ENCODE measurements around the gene RGCC. TPM values are rescaled to one million over a fixed set of nuclear protein-coding genes. Genes with fewer than 3 reads are reported as not detected.

RGCC gene
- total RNA-seq: 35.2 and 188 TPM in 2 replicates

DNA sequence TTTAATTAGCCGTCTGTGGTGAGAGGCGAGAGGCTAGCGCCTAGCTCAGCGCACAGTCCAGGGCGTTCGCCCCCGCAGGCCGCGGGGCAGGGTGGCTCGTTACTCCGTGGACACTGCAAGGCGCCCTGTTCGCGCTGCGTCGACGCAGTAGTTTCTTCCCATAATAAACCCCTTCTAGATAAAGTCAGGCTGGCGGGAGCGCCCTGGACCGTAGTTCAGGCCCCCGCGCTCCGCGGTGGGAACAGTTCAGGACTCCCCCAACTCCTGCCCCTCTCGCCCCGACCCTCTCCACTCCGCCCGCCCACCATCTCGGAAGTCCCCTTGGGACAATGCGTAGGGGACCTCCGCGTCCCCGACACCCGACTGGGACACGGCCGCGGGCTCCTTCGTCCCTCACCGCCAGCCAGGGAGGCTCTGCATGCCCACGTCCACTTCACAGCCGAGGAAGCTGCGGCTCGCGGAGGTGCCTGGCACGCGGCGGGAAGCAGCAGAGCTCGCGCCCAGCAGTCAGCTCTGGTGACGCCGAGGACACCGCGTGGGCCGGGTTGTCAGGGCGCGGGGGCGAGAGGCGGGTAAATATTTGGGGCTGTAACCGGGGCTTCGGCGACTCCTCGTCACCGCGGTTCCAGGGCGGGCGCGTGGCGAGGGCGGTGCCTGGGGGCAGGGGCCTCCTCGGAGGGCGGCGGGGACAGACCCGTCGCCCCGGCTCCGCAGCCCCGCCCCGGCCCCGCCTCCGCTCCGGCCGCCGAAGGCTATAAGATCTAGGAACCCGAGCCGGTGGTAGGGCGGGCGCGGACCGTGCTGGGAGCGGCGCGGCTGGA lies at the start of gene RGCC:
Gene RGCC, plus strand, starts transcription at position 783 of the 821 bp plus-strand sequence. CDS start 158 bp downstream, outside the sequence.

Other genes starting within 250 kb of the RGCC start
- gene MTRF1, start 194.0 kb upstream of the RGCC start, total RNA-seq: 8.9 and 9.4 TPM in 2 replicates
- gene NAA16, start 146.3 kb upstream of the RGCC start, total RNA-seq: 5.5 and 6.4 TPM in 2 replicates